NCI-H1694 (cell line): Measurements from ENCODE around the gene FHOD3.
"Not testable (repeated sequence)": the region's sequence is repeated elsewhere in the genome, so short reads cannot be mapped to it uniquely, and the experiment has no call there.

Source experiments
- DNase-seq: peaks from one replicate; lab custom pipeline; 2025; lab: John Stamatoyannopoulos, UW

Gene FHOD3

DNA sequence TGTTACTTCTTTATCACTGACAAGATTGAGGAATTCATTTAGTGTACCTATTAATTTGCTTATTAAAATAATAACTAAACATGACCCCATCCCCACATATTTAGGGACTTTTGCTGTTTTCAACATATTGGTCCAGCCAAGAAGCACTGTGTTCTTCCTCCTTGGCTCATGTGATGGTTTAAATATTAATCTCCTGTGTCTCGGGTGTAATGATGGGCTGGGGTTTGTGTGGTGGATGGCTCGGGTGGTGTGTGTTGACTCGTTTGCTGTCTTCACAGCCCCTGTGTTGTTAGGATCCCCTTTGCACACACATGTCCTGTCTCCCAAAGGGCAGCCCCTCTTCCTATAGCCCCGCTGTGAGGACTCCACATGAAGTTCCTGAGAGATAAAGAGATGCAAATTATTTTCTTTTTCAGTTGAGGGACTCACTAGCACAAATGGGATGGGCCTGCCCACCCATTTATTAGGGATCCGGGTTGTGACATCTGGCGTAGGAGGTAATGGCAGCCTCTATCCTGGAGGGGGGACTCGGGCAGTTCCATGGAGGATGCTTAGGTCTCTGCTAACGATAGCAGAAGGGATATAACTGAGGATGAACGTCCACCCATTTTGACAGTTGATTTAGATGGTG, 53.4 kb downstream of the FHOD3 start:
- no peak for DNase-seq

DNA sequence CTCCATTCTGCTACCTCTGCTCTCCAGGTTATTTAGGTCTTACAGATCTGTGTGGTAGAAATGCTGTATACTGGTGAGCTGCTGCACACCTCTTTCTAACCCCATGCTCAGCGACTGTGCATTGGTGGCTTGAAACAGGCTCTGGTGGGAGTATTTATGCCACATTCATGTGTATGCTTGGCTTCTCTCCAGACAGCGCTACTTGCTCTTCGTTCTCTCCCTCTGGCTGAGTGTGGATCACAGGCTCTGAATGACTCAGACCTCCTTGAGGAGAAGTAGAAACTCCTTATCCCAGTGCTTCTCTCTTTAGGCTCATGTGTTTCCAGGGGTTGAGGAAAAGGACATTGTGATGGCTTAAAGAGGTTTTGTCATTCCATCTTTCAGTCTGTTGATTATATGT, 54.9 kb downstream of the FHOD3 start:
- peak; percentile 13 for DNase-seq

GRCh38 chr18:36354989-36355388, 57.5 kb downstream of the FHOD3 start:
- DNase-seq, result no peak

GRCh38 chr18:36355511-36355910, 58.0 kb downstream of the FHOD3 start:
- no peak for DNase-seq

DNA sequence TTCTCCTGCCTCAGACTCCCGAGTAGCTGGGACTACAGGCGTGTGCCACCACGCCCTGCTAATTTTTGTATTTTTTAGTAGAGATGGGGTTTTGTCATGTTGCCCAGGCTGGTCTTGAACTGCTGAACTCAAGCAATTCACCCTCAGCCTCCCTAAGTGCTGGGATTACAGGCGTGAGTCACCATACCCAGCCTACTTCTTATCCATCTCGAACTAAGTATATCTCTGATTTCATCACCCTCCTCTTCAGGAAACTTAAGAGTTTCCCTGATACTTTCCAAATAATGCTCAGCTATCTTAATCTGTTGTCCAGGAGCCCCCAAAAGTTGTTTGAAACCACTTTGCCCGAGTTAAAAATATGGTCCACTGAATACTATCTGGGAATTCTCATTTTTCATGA, 59.2 kb downstream of the FHOD3 start:
- not testable (repeated sequence) for DNase-seq

- no peak for DNase-seq
Observed at GRCh38 chr18:36358141-36358540, 60.6 kb downstream of the FHOD3 start.

- DNase-seq, result no peak
Observed at GRCh38 chr18:36360256-36360909, 62.9 kb downstream of the FHOD3 start.

- DNase-seq, result no peak
Observed at GRCh38 chr18:36364911-36365624, 67.6 kb downstream of the FHOD3 start.

- no peak for DNase-seq
Observed at GRCh38 chr18:36365836-36366775, 68.6 kb downstream of the FHOD3 start.

GRCh38 chr18:36366994-36367839, 69.7 kb downstream of the FHOD3 start:
- no peak for DNase-seq

GRCh38 chr18:36368889-36369288, 71.4 kb downstream of the FHOD3 start:
- no peak for DNase-seq

DNA sequence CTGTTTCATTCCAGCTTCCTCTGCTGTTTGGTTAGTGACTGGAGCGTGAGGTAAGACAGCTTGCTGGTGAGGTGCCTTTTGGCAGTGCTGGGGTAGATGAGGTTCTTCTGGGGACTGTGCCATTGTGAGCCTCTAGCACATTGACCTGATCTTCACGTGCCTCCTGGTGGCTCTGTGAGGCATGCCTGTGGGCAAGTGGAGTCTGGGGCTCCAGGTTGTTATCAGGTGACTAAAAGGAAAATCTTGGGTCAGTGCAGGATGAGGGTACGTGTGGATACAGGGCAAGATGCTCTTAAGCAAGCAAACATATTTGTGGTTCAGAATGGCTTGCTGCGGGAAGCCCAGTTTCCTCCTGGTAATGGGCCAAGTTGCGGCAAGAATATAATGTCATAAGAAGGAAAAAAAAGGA, 75.4 kb downstream of the FHOD3 start:
- no peak for DNase-seq

DNA sequence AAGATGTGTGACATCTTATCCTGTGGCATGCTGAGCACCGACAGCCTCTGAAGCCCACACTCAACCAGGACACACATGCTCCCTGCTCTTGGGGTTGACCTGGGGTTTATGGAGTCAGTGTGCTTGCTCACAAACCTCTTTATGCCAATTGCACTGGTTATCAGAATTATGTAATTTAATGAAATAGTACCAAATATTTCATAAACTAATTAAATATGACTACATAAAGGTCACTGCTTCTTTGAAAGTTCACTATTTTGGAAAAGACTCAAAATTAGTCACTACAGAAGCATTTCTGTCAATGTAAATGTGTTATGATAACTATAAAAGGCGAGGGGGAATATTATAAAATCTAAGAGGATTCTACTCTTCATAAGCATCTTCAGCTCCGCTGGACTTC, 76.7 kb downstream of the FHOD3 start:
- DNase-seq, result no peak

DNA sequence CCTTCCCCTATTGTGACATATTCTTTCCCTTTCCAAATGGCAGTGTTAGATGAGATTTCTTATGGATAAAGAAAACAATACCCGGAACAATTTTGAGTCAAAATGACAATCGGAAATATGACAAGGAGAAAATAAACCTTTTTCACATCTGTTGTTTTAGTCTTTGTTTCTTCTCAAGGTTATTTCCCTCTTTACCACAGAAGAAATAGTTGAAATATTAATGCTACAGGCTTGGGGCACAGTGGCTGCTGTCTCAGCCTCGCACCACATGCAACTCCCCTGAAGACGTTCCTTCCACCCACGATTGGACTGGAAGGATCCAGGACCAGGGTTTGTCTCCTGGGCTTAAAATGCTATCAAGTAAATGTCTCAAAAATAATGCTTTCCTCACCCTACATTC, 77.6 kb downstream of the FHOD3 start:
- DNase-seq, result no peak

DNA sequence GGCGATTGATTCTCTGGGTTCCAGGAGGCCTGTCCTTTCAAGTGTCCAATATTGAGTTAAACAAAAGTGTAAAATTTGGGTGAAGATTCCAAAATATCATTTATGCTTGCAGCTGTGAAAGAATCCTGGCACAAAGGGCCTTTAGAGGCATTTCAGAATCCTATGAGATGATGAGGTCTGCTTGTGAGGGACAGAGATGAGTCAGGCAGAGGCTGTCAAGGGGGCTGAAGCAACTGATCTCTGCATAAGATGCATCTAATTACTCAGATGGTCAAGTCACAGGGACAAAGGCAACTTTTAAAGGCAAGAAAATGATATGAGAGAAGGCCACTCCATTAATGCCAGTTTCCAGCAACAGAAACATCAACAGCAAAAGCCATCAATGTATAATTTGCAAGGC, 78.8 kb downstream of the FHOD3 start:
- no peak for DNase-seq

DNA sequence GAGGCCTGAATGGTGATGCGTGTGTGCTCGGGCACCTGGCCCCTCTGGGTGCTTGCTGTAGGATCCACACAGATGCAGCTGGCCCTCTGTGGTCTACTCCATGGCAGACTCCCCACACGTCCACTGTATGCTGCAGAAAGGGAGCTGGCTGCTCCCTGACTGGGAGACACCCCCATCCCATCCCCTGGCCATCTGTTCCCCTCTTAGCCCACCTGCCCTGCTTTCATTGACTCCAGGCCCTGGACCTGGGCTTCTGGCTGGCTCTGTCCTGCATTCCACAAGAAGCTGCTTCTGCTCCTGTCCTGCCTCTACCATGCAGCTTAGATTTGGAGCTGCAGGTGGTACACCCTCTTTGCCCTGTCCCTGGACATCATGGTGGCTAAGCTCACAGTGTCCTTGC, 80.1 kb downstream of the FHOD3 start:
- DNase-seq, result no peak

DNA sequence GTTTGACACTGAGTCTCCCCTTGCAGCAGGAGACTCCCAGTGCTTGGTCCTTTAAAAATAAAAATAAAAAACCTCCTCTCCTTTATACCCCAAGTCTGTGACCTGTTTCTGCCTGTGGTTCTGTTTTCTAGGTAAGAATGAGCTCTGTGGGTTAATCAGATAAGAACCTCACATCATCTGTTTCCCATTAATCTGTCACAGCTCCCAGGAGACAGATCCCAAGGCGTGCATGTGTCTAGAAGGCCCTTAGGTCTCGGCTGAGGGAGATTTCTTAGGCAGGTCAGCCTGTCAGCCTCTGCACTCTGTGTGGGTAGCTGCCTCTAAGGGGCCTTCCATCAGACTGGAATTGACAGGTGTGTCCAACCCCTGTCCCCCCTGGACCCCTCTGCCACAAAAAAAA, 80.7 kb downstream of the FHOD3 start:
- DNase-seq, result no peak

DNA sequence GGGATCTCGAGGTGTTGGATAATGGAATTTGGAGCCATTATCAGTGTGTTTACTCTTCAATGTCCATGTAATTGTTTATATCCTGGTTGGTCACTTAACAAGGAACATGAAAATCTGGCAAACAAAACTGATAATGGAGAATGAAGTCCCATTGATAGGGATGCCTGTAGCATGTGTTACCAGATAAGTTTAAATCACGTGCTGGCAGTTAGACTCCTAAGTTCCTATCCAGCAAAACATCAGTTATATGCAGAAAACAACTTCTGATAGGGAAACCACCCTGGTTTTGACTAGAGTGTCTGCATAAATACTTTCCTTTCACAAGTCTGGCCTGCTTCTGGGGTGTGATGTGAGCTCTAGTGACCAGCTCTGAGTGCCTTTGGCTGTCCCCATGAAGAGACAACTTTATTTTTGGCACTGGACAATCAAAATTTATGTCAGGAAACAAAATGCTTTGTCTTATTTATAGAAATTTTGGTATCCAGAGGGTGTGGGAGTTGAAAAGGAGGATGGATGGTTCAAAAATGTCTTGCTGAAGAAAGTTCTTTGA, 82.0 kb downstream of the FHOD3 start:
- DNase-seq, result no peak

GRCh38 chr18:36380173-36380827, 82.8 kb downstream of the FHOD3 start:
- DNase-seq, result no peak

DNA sequence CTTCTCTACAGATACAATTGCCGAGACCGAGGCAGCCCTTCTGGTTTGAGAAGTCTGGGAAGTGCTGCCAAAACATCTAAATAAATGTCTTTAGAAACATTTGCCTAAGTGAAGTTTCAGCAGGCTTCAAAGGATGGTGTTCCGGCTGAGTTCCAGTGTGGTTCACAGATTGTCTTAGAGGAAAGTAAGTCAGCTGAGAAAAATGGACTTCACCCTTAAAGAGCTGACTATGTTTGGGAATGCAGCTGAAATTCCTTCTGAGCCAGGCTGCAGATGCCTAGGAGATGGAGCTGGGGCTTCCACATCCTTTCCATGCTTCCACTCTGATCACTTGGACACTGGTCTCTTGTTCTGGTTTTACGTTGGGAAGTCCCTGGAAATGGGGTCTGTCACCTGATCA, 83.6 kb downstream of the FHOD3 start:
- DNase-seq, result no peak

- no peak for DNase-seq
Observed at GRCh38 chr18:36382854-36383253, 85.3 kb downstream of the FHOD3 start.
